SKM-1 treated with dmso at 0.1 percent for 144 hours (cell line): ENCODE data around the gene NRARP.

Experiments used
- DNase-seq: peaks from one replicate; lab custom pipeline; 2025; ENCODE audit not compliant: unreplicated experiment; lab: John Stamatoyannopoulos, UW

Gene NRARP

GRCh38 chr9:137311171-137311985 is 9.3 kb upstream of the NRARP start:
- DNase-seq, result no peak

DNA sequence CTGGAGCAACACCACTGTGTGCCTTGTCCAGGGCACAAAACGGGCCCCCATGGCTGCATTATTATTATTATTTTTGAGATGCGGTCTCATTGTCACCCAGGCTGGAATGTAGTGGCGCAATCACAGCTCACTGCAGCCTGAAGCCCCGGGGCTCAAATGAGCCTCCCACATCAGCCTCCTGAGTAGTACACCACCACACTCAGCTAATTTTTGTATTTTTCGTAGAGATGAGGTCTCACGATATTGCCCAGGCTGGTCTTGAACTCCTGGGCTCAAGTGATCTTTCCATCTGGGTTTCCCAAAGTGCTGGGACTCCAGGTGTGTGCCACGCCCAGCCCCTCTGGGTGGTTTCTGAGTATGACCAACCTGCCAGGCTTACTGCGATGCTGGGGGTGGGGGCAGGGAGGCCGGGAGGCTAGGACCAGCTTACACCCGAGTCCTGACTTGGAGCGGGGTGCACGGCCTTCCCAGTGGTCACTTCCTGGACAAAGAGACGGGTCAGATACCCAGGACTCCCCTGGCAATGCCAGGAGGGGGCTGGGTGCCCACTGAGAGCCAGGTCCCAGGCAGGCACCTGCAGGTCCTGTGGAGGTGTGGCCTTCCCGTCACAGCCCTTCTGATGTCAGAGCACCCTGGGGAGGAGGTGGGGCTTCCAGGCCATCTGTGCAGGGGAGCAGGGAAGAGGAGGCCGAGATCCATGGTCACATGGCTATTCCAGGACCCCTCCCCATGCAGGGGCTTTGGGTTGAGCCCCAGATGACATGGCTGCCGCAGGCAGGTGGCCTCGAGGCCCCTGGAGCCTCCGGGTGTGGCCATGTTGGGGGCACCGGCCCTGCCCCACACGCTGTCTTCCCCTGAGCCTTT is 8.3 kb upstream of the NRARP start:
- DNase-seq, result no peak

- DNase-seq, result no peak
Observed at GRCh38 chr9:137309368-137310188, 7.5 kb upstream of the NRARP start.

DNA sequence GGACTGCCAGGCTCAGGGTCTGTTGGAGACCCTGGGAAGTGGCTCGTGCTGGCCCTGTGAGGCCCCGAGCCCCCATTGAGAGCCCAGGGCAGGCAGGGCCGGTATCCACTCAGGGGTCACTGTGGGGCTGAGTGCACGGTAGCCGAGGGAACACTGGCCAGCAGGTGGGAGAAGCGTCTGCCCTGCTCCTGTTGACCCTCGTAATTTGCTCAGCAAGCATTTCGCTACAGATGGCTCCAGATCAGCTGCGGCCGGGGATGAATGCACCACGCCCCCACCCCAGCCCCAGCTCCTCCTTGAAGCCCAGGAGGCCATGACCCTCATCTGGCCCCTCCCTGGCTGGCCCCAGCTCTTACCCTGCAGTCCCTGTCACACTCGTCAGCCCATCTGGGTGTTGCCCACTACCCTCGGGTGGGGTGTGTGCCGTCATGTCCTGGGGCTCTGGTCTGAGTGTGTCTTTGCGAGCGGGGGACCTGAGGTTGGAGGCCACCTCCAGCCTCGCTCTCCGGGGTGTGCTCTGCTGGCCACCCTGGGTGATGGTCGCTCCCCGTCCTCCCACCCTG is 6.1 kb upstream of the NRARP start:
- DNase-seq, result no peak

DNA sequence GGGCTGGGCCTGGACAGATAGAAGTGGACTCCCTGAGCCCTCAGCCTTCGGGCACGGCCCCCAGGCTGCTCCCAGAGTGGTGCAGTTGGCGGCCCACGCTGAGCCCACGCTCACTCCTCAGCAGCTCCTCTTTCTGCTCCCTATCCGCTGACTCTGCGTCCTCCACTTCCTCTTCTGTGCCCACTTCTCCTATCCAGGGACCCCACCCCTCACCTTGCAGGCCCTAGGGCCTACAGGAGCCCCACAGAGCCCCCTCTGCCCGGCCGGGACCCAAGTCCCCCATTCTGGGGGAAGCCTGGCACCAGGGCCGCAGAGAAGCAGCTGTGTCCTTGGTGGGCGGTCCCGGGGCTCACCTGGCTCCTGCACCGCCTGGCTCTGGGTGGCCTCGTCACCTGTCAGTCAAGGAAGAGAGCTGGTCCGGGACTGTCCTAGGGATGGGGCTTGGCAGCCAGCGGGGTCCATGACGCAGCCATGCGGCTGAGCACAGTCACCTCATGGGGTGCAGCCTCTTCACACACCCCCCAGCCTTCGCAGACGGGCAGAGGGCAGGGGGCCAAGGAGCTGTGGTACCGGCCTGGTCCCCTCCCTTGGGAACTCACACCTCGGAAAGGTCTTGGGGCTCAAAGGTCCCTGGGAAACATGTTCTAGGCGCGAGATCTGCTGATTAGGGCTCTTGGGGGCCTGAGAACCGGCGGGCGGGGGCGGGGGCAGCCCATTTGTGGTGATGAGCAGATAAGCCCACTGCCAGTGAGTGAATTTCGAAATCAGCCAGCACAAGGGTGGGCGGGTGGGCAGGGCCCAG is 5.4 kb upstream of the NRARP start:
- DNase-seq, result no peak

GRCh38 chr9:137306850-137307254 is 4.8 kb upstream of the NRARP start:
- DNase-seq, result no peak

DNA sequence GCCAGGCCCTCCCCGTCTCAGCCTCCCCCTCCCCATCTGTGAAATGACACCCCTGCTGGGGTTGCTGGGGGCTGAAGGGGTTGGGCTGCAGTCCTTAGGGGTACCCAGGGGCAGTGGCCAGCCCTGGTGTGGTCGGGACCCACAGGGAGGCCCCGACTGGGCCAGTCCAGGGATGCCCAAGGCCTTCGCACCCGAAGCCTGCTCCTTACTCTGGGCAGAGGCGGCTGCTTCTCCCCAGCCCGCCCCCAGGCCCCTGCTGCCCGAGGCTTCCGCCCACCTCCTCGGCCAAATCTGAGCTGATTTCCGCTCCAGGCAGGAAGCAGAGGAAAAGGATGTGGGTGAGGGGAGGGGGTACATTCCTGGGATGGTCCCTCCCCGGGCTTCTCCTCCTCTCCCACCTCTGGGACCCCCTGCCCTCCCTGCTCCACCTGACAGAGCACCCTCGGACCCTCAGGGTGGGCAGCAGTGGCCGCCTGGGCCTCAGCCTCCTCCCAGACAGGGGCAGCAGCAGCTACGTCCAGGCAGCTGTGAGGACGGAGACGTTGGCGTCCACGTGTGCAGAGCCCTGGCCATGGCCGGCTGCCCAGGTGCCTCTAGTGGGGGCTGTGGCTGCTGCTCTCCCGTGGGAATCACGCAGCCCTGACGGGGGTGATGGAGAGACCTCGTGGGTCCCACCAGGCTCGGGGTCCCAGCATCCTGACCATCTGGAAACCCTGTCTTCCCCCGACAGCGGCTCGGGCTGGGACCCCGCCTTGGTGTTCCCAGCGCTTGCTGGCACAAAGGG is 4.2 kb upstream of the NRARP start:
- DNase-seq, result no peak

DNA sequence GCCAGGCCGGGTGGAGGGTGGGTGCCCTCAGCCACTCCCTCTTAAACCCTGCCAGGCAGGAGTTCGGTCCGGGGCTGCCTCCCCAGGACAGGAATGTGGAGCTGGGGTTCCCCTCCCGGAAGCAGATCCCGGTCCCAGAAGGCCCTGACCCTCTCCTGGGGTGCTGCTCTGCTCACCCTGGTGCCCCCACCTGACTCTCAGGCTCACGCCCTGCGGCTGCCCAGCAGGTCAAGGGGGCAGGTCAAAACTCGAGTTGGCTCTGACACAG is 3.7 kb upstream of the NRARP start:
- no peak for DNase-seq

GRCh38 chr9:137305060-137305797 is 3.2 kb upstream of the NRARP start:
- no peak for DNase-seq

DNA sequence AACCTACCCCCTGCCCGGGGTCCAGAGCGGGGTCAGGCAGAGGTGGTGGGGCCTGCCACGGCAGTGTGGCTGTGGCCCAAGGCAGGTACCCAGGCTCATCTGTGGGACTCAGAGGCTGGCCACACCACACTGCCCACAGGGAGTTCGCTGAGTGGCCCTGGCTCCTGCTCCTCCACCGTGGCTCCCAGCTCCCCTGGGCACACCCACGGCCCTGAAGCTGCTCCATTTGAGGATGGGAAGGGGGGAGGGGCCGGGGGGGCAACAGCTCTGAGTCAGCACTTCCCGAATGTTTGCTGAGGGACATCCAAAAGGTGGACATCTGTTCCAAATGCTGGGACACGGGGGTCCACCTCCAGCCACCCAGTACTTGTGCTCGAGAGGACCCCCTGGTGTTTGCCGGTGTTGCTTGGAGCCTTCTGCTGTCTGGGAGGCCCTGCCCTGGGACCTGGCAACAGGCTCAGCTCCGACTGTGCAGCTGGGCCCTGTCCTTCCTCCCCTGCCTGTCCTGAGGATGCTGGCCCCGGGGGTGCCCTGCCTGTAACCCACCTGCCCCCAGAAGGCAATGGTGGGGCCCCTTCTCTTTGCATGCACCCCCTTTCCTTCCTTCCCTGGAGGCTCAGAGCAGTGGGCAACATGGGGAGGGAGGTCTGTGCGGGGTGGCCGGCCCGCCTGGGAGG is 2.5 kb upstream of the NRARP start:
- no peak for DNase-seq

DNA sequence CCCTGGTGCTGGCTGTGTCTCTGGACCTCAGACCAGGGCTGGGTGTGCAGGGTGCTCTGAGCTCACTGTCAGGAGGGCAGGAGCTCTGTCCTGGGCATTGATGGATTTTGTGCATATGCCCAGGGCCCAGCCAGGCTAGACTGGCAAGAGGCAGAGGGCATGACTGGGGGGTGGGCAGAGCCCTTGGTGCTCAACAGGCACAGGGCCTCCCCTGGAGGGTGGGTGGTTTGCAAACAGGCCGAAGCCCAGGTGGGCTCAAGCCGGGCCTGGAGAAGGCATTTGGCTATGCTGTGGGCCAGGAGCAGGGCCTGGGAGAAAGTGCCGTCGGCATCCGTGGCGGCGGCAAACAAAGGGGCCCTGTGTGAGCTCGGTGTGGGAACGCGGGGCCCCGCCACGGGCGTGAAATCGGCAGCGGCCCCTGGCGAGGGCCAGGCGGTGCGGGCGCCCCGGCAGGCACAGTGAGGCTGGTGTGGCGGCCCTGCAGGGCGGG is 1.9 kb upstream of the NRARP start:
- no peak for DNase-seq

DNA sequence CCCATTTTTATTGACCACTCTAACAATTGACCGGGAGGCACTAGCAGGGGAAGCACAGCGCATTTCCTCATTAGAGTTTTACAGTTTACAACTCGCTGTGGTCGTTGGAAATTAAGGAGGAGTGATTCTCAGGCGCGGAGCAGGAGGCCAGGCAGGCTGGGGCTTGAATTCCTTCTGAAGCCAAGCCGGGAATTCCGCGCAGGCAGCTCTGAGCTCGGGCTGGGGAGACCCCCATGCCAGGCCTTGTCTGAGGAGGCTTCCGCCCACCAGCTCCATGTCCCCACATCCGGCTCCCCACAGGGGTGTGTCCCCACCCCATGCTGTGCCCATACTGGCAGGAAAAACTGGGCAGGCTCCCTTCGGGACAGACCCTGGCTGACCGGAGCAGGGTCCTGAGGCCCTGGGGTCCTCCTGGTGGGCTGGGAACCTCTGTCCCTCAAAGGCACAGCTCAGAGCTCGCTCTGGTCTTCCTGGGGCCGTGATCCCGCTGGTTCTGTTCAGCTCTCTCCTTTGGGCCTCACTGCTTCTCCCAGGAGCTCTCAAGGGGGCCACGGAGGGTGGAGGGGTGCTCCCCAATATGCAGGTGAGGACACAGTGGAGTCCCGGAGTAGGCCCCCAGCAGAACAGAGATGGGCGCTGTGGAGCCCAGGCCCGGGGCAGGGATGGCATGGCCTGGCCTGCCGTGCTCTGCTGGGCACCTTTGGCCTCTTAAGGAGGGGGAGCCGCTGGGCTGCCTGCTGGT is 1.3 kb upstream of the NRARP start:
- no peak for DNase-seq

DNA sequence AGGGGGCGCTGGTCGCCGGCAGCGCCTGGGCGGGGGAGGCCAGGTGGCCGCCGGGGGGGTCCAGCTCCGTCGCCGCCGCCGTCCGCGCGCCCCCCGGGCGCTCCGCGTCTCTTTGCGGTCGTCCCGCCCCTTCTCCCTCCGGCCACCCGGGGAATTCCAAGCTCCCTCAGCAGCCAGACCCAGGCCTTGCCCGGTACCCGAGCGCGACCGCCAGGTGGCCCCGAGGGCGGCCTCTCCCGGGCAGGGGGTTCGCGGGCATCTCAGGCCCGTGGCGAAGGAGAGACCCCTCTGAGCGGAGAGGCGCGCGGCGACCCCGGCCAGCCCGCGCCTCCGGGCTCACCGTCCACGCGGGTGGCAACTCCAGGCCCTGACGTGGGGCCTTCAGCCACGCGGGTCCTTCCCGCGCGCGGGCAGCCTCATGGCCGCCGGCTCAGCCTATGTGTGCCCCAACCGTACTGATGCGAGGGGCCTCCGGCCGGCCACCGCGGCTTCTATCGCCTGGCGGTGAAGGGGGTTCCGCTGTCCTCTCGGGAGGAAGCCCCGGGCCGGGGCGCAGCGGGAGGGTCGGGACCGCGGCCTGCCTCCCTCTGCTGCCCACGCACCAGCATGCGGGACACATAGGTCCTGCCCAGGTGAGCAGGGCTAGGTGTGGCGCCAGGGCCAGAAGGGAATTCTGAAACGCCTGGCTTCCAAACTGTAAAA is 529 bp upstream of the NRARP start:
- DNase-seq, result peak; percentile 61

DNA sequence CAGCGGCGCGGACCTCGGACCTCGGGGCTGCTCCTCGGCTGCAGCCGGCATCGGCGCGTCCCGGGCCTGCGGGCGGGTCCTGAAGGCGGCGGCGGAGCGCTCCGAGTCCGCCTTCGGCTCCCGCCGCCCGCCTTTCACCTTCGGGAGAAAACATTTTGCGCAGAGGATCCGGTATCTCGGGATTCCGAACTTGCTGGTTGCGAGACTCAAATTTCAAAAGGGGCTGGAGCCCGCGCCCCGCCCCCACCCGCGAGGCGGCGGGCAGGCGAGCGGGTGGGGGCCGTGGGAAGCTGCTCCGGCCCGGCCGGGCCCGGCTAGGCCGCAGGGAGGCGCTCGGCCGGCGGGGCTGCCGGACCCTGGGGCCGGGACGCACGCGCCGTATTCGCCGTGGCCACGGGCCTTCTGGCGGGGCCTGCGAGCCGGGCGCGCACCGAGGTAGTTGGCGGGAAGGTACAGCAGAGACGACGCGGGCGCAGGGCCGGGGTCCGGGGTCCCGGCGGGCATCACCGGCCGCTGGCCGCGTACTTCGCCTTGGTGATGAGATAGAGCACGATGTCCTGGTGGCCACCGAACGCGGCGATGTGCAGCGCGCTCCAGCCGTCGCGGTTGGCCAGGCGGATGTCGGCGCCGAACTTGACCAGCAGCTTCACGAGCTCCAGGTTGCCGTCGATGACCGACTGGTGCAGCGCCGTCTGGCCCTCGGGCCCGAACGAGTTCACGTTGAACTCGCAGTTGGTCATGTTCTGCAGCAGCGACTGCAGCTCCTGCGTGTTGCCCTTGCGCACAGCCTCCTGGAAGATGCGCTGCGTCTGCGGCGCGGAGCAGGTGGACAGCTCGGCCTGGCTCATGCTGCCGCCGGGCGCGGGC is 757 bp downstream of the NRARP start:
- DNase-seq, result no peak

DNA sequence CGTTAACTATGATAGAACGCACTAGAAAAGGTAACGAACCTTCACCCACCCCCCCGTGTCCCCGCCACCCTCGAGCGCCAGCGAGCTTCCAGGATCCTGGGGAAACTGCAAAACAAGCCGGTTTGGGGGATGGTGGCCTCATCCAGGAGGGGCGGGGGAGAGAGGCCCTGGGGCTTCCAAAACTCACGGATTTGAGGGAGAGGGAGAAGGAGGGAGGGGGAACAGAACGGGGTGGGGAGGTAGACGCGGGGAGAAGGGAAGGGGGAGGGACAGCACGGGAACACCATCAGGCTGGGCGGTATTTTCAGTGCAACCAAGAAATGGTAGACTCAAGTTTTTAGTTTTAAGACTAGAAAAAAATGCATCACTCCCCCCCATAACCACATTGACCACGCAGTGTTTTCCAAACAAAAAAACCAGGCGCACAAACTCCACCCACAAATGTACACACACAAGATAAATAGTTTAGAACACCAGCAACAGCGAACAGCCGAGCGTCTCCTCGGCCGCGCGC is 1.4 kb downstream of the NRARP start:
- DNase-seq, result no peak

- no peak for DNase-seq
Observed at GRCh38 chr9:137299938-137300337, 2.1 kb downstream of the NRARP start.
